ENCODE data around the gene SLC9A4. TPM values are rescaled to one million over a fixed set of nuclear protein-coding genes. Genes with fewer than 3 reads are reported as not detected.

Gene SLC9A4
- polyA plus RNA-seq, 1 experiment = not detected

DNA sequence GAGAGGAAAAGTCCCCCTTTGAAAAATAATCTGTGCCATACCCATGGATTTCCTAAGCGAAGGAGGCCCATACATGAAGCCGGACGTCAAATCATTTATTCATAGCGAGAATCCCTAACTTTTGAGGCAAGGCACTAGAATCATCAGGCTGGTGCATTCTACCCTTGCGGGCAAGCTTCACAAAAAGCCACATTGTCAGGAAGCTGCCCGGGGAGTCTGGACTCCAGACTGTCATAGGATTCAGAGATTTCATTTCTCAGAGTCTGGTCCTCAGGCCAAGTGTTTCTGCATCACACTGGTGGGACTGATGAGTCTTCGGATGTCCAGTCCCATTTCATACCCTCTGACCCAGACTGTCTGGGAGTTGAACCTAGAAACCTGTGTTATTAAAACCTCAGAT, 8.9 kb downstream of the SLC9A4 start:
- TF ChIP-seq CTCF (IDR thresholded peaks at IDR 0.05; ENCODE audit: insufficient read depth, low read depth, low read length) = no peak
- POLR2A ChIA-PET = no interaction called here
- DNase-seq (ENCODE audit: low read depth) = no peak

DNA sequence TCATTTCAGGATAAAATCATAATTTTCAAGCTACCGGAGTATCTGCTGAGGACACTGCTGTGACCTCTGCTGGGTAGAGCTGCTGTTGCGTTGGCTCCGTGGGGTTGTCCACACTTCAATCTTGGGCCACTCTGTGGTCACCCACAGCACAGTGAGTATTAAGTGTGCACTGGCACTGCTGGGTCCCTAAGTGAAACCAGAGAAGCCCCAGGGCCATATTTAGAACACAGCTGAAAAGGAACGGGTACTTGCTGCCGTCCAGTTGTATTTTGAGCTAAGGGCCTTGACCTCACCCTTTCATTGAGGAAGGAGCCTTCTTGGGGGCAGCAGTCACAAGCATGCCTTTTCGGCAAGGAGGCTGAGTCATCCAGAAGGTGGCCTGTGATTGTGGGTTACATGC, 10.1 kb downstream of the SLC9A4 start:
- no peak for DNase-seq (ENCODE audit: low read depth)
- CTCF ChIA-PET = interaction anchor here (0.5 to 3.8 kb wide), 3 partner anchors 10 to 367 kb away, joined by 3 to 39 read pairs (median 5); partner anchors contain the start of gene SLC9A4

More for the DNA sequence above, 8.9 kb downstream of the SLC9A4 start:
- Histone ChIP-seq H3K36me3 (ENCODE audit: control insufficient read depth, insufficient read depth, low read length) (no peaks in the 10 kb centered on the region), H3K4me3 (ENCODE audit: low read depth, low read length) (no peak overlapping the region), H3K27me3 (ENCODE audit: control insufficient read depth, insufficient read depth, low read length) (no peaks in the 10 kb centered on the region; the same call in 1 of the 2 replicates)
- CTCF ChIA-PET = interaction anchor here (3.8 kb wide), 1 partner anchor 9 kb away, joined by 39 read pairs; the partner anchor contains the start of gene SLC9A4

DNA sequence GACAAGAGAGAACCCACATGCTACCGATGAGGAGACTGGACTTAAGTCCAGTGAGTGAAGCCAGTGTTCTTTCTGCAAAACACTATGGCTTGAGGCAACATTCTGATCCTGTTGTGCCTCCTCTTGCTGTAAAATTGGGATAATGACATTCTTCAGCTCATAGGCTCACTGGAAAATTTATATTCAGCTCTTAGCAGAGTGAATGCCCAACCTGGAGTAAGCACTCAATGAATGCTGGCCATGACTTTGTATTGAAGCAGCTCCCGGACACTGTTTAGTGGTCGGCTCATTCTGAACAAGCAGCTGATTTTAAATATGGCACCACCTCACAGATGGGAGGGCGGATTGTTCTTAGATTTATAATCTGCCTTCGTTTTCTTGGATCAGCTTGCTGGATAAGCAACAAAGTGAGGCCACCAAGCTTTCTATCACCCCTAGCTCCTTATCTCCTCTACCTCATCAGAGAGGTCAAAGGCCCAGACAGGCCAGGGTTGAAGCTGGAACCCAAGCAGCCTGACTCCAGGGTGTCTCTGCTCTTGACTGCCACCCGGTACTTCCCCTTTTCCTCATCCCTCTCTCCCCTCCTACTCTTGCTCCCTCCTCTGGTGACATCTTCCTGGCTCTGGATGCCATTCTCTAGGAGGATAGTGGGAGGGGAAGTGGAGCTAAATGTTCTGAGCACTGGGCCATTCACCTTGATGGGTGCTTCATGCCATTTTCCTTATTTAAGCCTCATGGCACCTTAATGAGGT, 11.5 kb downstream of the SLC9A4 start:
- H3K27me3 ChIP-seq (ENCODE audit: control insufficient read depth, insufficient read depth, low read length) = no peaks in the 10 kb centered on the region
- no peak overlapping the region for H3K4me3 ChIP-seq (ENCODE audit: low read depth, low read length)
- no peaks in the 10 kb centered on the region for H3K36me3 ChIP-seq (ENCODE audit: control insufficient read depth, insufficient read depth, low read length)
- ChIA-PET CTCF (interaction anchor here (1.2 to 3.8 kb wide), 2 partner anchors 11 to 131 kb away, joined by 5 to 39 read pairs; partner anchors contain the start of gene SLC9A4), POLR2A (no interaction called here)
- TF ChIP-seq CTCF (IDR thresholded peaks at IDR 0.05; ENCODE audit: insufficient read depth, low read depth, low read length) = no peak
- no peak for DNase-seq (ENCODE audit: low read depth)

More for the DNA sequence above, 10.1 kb downstream of the SLC9A4 start:
- no peak for TF ChIP-seq CTCF (IDR thresholded peaks at IDR 0.05; ENCODE audit: insufficient read depth, low read depth, low read length)
- Histone ChIP-seq H3K27me3 (ENCODE audit: control insufficient read depth, insufficient read depth, low read length) (no peaks in the 10 kb centered on the region; the same call in 1 of the 2 replicates), H3K4me3 (ENCODE audit: low read depth, low read length) (no peak overlapping the region), H3K36me3 (ENCODE audit: control insufficient read depth, insufficient read depth, low read length) (no peaks in the 10 kb centered on the region)
- POLR2A ChIA-PET = no interaction called here

- Histone ChIP-seq H3K4me3 (ENCODE audit: low read depth, low read length) (no peak overlapping the region), H3K27me3 (ENCODE audit: control insufficient read depth, insufficient read depth, low read length) (no peaks in the 10 kb centered on the region), H3K36me3 (ENCODE audit: control insufficient read depth, insufficient read depth, low read length) (no peaks in the 10 kb centered on the region)
- TF ChIP-seq CTCF (IDR thresholded peaks at IDR 0.05; ENCODE audit: insufficient read depth, low read depth, low read length) = no peak
- ChIA-PET POLR2A (no interaction called here), CTCF (interaction anchor here (3.8 to 4.8 kb wide), 2 partner anchors 12 kb away, joined by 26 to 39 read pairs; partner anchors contain the start of gene SLC9A4)
- no peak for DNase-seq (ENCODE audit: low read depth)
Measured at GRCh38 chr2:102485147-102485785, 12.2 kb downstream of the SLC9A4 start.
